NCI-H2029 treated with DMSO at 0.1 percent for 48 hours (cell line): ENCODE measurements around the gene TMED10.

Experiments
- DNase-seq: peaks from one replicate; lab custom pipeline; 2025; lab: John Stamatoyannopoulos, UW

TMED10 gene

DNA sequence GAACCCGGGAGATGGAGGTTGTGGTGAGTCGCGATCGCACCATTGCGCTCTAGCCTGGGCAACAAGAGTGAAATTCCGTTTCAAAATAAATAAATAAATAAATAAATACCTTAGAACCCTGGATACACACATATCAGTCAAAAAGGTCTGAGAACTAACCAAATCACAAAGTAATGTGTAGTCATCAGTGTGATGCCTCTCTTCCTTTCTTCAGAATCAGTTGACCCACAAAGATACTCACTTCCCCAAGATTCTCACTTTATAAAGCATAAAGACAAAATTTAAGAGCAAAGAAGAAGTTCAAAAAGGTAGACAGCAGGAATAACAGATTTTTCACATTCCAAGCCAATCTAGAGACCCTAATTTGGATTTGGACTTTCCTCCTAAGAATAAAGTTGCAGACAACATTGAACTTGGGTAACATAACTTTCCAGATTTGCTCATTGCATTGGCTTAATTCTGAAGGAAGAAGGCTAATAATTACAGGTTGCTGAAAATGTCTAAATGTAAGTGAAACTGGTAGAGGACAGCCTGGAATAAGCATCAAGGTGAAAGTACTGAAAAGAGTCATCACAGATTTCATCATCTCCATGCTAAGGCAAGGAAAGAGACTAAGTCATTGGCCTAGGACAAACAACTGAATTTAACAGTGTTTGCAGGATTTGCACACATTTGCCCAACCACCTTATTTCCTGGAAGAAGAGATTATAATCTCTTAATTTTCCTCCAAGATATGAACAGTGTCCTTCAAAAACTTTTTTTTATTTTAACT lies 17.4 kb downstream of the TMED10 start:
- DNase-seq = no peak

DNA sequence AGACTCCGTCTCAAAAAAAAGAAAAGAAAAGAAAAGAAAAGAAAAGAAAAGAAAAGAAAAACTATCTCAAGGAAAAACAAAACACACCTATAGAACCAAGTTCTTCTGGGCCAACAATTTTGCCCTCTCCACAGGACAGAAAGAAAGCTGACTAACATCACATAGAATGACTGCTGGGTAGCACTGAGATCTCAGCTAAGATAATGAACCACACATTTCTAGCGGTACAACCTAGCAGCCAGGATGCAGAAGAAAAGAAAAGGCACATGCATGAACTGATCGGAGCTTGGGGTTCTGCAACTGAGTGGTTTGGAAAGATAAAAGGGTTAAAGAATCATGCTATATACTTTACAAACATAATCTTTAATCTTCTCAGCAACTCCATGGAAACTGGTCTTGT lies 19.5 kb downstream of the TMED10 start:
- DNase-seq = no peak

DNA sequence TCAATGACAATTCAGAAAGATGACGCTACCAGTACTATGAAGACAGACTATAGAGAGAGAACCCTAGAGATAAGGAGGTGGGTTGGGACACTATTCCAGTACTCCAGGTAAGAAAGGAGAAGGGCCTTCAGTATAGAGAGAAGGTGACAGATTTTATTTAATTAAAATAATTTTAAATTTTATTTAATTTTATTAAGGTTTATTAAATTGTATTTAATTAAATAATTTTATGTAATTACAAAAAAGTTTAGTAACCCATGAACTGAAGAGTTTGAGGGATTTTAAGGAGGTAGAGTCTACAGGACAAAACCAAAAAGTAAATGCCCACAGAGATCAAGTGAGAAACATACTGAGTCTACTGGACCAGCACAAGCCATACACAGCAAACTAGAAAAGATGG lies 20.3 kb downstream of the TMED10 start:
- DNase-seq = no peak

DNA sequence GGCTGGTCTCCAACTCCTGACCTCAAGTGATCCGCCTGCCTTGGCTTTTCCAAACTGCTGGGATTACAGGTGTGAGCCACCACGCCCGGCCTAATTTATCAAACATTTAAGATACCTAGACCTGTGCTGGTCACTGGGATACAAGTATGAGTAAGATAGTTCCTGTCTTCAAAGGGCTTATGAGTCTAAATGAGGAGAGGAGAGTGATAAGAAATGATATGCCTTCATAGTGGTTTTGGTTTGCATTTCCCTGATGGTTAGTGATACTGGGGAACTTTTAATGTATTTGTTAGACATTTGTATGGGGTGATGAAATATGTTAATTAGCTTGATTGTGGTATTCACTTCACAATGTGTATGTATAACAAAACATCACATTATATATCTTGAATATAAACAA lies 21.2 kb downstream of the TMED10 start:
- DNase-seq = no peak

DNA sequence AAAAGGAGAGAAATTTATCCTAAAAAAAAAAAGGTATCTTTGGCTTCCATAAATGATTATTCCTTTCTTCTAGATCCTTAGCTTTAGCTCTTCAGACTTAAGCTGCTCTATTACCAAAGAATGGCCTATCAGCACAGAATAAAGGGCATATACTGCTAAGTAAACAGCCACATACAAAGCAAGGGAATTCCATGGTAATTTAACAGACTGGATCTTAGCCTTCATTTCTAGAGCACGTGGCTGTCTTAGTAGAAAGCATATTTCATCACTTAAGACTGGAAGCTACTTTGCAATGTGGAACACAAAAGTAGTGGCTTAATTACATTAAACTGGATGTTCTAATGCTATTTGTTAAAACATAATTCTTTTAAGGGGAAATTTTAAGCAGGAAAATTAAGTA lies 23.1 kb downstream of the TMED10 start:
- no peak for DNase-seq

DNA sequence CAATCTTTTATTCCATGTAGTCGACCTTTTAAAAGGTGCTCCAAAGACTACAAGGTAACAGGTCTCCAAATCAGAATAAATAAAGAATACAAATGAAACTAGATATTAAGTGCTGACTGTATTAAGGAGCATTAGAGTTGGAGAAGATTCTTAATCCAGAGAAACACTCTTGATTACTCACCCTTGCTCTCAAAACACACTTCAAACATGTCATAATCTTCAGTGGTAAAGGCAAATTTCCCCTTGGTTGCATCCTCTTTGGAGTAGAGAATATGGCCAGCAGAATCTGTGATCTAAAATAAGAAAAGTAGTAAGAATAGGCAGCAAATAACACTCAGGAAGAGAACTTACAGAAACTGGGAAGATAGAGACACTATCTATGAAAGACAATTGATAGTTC lies 24.6 kb downstream of the TMED10 start:
- DNase-seq = no peak

DNA sequence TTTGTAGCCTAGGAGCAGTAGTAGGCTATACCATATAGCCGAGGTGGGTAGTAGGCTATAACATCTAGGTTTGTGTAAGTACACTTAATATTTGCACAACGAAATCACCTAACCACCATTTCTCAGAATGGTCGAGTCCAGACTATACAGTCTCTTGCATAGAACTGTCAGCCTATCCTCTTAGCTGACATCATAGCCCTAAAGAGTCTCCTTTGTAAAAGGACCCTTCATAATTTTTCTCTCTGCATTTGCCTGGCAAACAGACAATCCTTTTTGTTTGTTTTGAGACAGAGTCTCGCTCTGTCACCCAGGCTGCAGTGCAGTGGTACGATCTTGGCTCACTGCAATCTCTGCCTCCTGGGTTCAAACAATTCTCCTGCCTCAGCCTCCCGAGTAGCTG lies 25.8 kb downstream of the TMED10 start:
- peak; percentile 67 for DNase-seq

DNA sequence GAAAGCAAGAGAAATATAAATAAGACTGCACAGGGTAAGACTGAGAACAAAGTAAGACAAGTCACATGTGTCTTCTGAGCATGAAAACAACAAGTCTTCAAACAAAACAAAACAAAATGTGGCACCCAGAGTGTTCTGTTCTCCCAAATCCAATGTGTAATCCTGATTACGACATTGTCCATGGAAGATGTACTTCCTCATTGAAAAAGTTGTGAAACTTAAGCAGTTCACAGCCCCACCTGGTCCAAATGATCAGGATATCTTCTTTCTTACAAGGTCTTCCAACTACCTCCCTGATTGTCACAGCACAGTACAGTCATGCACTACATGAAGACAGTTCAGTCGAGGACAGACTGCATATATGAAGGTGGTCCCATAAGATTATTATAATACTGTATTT lies 26.3 kb downstream of the TMED10 start:
- no peak for DNase-seq

DNA sequence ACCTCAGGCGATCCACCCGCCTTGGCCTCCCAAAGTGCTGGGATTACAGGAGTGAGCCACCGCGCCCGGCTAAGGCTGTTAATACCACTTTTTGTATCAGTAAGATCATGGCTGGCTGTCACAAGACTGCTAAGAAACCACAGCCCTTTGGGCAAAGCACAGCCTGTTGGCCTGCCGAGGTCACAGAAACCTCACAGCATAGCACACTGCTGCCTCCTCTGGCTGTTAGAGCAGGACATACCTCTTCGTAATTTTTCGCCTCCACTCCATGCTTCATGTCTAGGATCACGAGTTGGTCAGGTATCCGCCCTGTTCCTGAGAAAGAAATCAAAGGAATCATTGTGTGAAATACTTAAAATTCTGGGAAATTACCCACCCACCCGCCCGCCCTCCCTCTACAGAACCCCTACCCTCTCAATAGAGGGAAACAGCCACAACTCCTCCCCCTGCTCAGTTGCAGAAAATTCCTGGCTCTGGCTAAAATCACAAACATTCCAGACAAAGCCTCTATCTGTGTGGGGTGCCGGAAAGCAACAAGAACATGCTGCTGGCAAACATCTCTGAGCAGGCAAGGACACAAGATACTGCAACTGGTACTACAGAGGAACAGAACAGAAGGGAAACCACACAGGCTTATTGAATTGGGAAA lies 28.9 kb downstream of the TMED10 start:
- DNase-seq = no peak

DNA sequence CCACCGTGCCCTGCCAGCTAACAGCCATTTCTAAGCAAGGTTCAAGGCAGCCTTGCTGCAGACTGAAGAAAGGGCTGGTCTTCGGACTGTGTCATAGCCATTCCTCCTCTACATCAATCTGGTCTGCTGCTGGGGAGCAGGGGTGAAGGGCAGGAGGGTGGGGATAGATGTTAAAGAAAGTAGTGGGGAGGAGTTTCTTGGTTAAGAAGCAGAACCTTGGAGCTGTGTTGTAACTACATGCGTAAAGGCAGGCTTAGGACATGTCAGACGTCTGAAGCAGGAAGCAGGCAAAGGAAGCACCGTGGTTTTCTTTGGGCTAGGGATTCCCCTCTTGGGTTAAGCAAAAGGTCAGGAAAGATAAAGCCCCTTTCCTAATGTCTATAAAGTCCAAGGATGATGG lies 31.5 kb downstream of the TMED10 start:
- DNase-seq = no peak

DNA sequence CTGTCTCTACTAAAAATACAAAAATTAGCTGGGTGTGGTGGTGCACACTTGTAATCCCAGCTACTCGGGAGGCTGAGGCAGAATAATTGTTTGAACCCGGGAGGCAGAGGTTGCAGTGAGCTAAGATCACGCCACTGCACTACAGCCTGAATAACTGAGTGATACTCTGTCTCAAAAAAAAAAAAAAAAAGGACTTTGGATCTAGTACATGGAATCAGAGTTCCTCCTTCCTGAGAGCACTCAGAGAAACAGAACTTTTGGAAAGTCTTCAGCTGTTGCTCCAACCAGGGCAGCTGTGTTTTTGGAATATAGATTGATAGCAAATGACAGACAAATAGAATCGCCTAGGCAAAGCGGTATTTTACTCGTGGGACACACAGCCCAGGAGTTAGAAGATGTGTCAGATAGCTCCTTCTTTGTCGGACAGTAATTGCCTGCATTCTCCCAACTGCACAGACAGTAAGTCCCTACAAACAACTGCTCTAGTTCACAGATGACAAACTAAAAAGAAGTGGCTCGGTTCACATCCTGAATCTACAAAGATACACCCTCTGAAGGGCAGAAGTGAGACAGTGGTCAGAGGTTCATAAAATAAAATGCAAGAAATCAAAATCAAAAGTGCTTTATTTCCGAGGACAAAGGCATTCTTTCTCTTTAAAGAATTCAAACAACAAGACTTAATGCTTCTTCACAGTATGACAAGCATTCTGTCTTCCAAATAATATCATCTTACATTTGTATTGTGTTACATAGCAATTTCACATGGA lies 32.5 kb downstream of the TMED10 start:
- DNase-seq = no peak

DNA sequence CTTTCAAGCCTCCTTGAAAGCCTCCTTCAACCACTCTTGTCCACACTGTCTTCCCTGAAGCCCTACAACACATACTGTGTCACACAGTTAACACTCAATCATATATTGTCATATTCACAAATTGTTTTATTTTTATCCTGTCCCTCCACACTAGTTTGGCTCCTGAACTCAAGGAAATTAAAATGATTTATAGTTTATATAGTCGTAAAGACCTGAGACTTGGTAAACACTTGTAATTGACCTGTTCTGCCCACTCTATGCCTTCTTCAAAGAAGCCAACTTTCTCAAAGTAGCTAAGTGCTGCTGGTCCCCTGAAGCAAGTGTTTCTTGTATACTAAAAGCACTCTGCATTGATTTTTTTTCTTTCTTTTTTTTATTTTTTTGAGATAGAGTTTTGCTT lies 33.9 kb downstream of the TMED10 start:
- DNase-seq = no peak

DNA sequence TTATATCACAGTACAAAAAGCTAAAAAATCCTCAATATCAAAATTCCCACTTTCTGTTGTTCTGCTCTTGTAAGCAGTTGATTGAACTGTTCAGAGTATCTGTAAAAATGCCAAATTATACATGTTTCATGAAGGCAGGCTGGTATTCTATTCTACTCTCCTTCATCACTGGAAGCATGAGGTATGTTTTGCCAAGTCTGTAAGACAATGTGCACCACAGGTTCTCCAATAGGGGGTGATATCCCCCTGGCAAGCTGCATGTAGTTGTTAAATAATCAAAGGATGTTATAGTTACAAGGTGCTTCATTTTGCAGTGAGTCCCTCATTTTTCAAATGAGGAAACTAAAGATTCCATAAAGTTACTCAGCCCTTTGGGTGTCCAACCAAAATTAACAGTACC lies 34.4 kb downstream of the TMED10 start:
- no peak for DNase-seq

DNA sequence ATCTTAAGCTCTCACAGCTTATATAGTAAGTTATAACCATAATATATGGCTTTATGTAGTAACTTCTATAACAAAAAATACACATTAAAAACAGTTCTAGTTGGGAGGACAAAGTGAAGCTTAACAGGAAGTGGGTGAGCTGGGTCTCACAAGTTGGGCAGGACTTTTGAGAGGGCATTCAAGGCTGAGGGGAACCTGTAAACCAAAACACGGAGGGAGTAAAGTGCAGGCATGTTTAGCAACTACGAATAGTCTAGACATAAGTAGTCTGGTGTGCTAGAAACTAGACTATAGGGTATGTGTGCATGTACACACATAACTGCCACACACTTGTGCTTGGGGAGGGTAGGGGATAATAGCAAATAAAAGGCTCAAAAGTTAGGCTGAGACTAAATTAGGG lies 35.4 kb downstream of the TMED10 start:
- DNase-seq = no peak

DNA sequence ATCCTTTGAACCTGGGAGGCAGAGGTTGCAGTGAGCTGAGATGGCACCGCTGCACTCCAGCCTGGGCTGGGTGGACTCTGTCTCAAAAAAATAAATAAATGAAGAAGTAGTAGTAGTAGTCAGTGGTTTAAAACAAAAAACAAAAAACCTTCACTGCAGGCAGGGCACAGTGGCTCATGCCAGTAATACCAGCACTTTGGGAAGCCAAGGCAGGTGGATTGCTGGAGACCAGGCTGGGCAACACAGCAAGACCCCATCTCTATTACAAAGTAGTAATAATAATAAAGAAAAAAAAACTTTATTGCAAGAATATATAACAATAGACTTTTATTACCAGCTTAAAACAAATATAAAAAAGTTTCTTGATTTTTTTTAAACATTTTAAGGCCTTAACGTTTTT lies 35.8 kb downstream of the TMED10 start:
- DNase-seq = no peak

DNA sequence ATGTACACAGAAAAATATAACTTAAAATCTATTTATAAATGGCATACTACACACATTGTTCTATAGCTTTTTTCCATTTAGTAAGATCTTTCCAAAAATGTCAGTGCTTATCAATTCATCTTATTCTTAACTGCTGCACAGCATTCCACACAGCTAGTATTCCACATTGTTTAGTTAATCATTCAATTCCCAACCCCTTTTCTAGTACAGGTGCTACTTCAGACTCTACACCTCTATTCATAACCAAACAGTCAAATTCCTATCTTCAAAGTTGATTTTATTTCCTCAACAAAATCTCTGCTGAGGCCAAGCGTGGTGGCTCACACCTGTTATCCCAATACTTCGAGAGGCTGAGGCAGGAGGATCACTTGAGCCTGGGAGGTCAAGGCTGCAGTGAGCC lies 37.2 kb downstream of the TMED10 start:
- DNase-seq = no peak

DNA sequence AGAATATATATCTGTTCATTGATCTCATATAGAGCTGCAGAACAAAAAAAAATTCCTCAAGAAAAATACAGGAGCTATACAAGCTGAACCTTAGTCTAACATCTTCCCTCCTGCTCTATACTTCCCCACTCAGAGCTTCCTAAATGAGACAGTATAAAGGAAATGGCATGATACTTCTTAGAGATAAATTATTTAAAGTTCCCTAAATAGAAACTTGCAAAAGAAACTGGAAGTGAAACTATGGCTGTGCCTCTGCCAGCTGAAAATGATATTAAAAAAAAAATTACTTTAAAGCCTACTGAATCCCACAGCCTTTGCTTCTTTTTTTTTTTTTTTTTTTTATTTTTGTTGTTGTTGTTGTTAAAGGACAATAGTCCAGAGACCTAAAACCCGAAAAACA lies 37.9 kb downstream of the TMED10 start:
- DNase-seq = no peak

DNA sequence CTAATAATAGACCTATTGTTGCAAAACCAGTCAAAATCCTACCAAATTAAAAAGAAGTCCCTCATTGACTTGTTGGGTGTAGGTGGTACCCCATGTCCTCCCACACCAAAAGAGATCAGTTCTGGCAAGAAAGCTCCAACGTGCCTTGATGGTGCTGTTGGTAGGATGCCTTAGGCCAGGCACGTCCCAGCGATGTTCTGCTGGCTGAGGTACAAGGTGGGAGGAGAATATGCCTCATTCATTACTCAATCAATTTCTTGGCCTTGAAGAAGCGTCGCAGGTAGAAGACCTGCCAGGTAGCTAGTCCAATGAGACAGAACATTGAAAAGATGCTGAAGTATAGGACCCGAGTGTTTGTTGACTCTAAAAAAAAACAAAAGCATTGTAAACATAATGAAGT lies 41.8 kb downstream of the TMED10 start:
- DNase-seq = peak; percentile 1

DNA sequence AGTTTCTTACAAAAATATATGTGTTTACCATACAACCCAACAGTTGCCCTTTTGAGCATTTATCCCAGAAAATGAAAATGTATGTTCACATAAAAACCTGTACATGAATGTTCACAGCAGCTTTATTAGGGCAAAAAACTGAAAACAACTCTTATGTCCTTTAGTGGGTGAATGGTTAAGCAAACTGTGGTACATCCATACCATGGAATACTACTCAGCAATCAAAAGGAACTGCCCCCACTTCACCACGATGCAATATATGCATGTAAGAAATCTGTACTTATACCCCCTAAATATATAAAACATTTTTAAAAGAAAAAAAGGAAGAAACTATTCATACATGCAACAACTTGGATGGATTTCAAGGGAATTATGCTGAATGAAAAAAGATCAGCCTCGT lies 42.8 kb downstream of the TMED10 start:
- no peak for DNase-seq

DNA sequence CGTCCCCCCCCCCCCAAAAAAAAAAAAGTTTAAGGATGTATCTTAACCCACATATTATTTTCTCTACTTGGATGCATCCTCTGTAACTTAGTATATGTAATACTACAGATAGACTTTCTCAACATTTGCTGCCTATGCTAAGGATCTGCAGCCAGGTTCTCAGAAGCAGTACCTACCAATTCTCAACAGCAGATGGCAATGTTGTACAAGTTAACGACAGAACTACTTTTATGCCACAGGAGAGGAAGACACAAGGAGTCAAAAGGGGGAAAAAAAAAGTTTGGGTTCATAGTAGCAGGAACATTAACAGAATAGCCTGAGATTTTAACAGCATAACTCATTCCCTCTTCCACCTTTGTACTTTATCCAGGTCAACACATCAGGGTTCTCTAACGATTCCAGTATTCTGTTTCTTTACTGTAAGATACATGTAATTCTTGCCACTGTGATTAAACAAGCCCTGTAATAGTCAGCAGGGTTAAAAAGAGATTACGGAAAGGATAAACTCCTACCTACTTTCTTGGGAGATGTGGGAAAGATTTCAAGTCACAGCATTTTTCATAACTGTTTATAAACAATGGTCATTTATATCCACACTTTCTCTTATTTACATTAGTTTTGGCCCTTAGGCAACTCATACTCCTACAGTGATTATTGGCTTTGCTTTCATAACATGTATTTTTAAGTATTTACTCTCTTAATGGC lies 43.9 kb downstream of the TMED10 start:
- DNase-seq = peak; percentile 40

DNA sequence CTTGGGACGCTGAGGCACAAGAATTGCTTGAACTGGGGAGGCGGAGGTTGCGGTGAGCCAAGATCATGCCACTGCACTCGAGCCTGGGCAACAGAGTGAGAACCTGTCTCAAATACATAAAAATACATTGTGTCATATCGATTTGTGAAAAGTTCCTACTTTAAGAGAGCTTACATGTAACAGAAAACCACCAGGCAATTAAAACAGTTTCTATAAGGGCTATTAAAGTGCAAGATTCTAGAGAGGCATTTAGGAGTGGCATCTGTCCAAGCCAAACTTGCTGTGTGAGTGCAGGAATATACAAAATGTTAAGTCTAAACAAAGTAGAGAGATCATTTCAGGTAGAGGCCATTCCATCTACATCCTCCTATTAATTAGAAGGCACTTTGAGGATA lies 47.8 kb downstream of the TMED10 start:
- DNase-seq = no peak

DNA sequence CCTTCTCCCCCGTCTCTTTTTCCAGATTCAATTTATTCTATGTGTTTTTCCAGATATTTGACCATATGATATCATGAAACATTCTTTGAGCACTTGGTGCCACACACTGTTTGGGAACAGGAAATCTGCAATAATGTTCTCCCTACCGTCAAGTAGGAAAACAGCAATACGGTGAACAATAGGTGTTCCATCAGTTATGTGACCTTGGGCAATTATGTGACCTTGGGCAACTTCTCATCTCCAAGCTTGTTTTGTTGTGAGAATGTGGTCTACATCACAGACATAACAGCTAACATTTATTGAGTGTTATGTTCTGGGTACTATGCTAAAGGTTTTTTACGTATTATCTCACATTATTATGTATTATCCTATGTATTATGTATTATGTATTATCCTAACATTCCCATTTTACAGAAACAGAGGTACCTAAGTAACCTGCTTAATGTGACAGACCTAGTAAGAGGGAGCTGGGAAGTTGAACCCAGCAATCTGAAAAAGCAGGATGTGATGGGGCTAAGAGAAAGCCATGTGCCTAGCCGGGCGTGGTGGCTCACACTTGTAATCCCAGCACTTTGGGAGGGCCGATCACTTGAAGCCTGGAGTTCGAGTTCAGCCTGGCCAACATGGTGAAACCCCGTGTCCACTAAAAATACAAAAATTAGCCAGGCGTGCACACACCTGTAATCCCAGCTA lies 48.4 kb downstream of the TMED10 start:
- DNase-seq = no peak
